ENCODE data around the gene SNCB.

DNA sequence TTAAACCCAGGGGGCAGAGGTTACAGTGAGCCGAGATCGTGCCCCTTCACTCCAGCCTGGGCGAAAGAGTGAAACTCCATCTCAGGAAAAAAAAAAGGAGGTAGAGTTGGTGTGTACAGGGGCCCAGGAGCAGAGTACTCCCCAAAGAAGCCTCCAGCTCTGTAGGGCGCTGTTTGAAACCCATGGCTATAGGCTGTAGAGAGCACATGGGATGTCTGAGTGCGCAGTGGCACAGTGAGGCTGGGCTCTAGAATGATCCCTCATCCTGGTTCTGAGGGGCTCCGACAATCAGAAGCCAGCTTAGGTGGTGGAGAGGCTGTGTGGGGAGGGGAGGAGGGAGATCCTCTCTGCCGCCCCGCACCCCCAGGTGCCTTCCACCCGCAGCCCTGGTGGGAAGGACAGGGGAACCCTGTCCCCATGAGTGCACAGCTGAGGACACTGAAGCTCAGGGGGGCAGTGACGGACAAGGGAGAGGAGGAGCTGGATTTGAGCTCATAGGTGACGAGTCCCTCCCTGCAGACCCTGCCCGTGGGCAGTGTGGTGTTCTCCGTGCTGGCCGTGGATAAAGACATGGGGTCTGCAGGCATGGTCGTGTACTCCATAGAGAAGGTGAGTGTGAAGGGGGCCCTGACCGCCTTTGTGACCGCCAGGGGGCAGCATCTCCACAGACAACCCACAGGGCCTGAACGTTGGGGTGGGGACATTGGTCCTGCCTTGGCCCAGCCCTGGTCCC, 56.6 kb downstream of the SNCB start:
- no peak for TF ChIP-seq BHLHE40 (IDR thresholded peaks at IDR 0.05; ENCODE audit: low read depth, low read length)
- TF ChIP-seq, protein P1, sequence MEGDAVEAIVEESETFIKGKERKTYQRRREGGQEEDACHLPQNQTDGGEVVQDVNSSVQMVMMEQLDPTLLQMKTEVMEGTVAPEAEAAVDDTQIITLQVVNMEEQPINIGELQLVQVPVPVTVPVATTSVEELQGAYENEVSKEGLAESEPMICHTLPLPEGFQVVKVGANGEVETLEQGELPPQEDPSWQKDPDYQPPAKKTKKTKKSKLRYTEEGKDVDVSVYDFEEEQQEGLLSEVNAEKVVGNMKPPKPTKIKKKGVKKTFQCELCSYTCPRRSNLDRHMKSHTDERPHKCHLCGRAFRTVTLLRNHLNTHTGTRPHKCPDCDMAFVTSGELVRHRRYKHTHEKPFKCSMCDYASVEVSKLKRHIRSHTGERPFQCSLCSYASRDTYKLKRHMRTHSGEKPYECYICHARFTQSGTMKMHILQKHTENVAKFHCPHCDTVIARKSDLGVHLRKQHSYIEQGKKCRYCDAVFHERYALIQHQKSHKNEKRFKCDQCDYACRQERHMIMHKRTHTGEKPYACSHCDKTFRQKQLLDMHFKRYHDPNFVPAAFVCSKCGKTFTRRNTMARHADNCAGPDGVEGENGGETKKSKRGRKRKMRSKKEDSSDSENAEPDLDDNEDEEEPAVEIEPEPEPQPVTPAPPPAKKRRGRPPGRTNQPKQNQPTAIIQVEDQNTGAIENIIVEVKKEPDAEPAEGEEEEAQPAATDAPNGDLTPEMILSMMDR (conservative IDR thresholded peaks at IDR 0.05; ENCODE audit: low read depth, low read length): peak; percentile 82
- no peak for TF ChIP-seq RFX5 (IDR thresholded peaks at IDR 0.05; ENCODE audit: low read depth, low read length)
- TF ChIP-seq RAD21 (IDR thresholded peaks at IDR 0.05; ENCODE audit: low read length): peak; percentile 86
- no peak for TF ChIP-seq POLR2A (IDR thresholded peaks at IDR 0.05; ENCODE audit: low read depth, low read length)
- TF ChIP-seq MAFK (IDR thresholded peaks at IDR 0.05; ENCODE audit: low read depth, low read length): no peak
- TF ChIP-seq CHD1 (IDR thresholded peaks at IDR 0.05; ENCODE audit: low read depth, low read length): no peak
- TF ChIP-seq, protein P2, sequence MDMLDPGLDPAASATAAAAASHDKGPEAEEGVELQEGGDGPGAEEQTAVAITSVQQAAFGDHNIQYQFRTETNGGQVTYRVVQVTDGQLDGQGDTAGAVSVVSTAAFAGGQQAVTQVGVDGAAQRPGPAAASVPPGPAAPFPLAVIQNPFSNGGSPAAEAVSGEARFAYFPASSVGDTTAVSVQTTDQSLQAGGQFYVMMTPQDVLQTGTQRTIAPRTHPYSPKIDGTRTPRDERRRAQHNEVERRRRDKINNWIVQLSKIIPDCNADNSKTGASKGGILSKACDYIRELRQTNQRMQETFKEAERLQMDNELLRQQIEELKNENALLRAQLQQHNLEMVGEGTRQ (IDR thresholded peaks at IDR 0.05; ENCODE audit: low read depth, low read length): no peak
- TF ChIP-seq SMC3 (IDR thresholded peaks at IDR 0.05; ENCODE audit: low read depth, low read length): peak; percentile 91
- TF ChIP-seq RCOR1 (IDR thresholded peaks at IDR 0.05; ENCODE audit: insufficient replicate concordance, low read length): no peak
- TF ChIP-seq MAZ (IDR thresholded peaks at IDR 0.05; ENCODE audit: borderline replicate concordance, low read depth, low read length): no peak; the same call in 1 of the 2 replicates
- no peak for TF ChIP-seq FOS (IDR thresholded peaks at IDR 0.05; ENCODE audit: low read depth, low read length)
- no peak for TF ChIP-seq MXI1 (IDR thresholded peaks at IDR 0.05; ENCODE audit: borderline replicate concordance, low read depth, low read length)
- TF ChIP-seq, protein P3, sequence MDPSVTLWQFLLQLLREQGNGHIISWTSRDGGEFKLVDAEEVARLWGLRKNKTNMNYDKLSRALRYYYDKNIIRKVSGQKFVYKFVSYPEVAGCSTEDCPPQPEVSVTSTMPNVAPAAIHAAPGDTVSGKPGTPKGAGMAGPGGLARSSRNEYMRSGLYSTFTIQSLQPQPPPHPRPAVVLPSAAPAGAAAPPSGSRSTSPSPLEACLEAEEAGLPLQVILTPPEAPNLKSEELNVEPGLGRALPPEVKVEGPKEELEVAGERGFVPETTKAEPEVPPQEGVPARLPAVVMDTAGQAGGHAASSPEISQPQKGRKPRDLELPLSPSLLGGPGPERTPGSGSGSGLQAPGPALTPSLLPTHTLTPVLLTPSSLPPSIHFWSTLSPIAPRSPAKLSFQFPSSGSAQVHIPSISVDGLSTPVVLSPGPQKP (IDR thresholded peaks at IDR 0.05; ENCODE audit: borderline replicate concordance, low read depth, low read length): no peak

Data from IMR-90 (cell line).